Mononuclear cell (primary cell): ENCODE data around the gene CST7. TPM values are rescaled to one million over a fixed set of nuclear protein-coding genes. Genes with fewer than 3 reads are reported as not detected.
"Not testable (repeated sequence)": the region's sequence is repeated elsewhere in the genome, so short reads cannot be mapped to it uniquely, and the experiment has no call there.

Experiments
- H3K27me3 ChIP-seq: 2 replicates; pipeline ENCODE4 v1.6.0; 2011; ENCODE audit warnings: low read length, control low read depth; ENCODE audit not compliant: insufficient read depth
- H3K4me1 ChIP-seq: 2 replicates; pipeline ENCODE4 v1.5.1; 2011; ENCODE audit warnings: mild to moderate bottlenecking, low read length, control low read depth; ENCODE audit not compliant: insufficient read depth
- H3K4me3 ChIP-seq: 2 replicates; pipeline ENCODE4 v1.5.1; 2011; ENCODE audit warnings: mild to moderate bottlenecking, low read length, moderate library complexity
- H3K9me3 ChIP-seq: 2 replicates; pipeline ENCODE4 v1.5.1; 2011; ENCODE audit warnings: low read depth, mild to moderate bottlenecking, control low read depth, low read length
- total RNA-seq: library from RNA; depleted of rRNA; stranded (reverse); fragments of >200 nt; gene quantifications from one replicate; pipeline ENCODE4 v1.2.3, GENCODE V29; 2012

CST7 gene
- total RNA-seq, 1 donor, result 48.1 TPM

DNA sequence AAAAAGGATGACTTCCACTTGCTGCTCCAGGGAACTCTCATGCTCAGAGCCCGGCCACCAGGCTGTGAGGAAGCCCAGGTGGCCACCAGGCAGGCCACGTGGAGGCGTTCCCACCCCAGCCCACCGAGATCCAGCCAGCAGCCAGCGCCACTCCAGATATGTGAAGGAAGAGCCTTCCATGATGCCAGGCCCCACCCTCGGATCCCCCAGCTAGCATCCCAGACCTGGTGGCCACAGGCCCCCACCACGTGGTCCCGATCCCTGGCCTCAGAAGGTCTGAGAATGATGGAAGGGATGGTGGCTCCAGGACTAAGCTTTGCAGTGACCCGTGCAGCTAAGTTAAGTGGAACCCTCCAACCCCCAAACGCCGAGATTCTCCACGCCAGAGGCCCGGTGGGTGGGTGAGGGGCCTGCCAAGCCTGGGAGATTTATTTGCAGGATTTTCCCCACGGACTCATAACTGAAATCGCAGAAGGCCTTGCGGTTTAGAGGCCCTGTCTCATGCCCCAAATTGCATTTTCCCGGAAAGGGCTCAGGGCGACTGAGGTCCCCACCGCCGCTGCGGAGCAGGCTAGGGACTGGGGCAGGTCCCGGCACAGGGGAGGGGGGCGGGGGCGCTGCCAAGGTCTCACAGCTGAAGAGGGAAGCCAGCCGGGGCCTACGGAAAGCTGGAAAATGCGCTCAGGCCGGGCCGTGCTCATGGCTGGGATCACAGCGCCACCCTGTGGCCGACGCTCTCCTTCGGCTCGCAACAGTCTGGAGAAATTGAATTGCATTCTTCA, 31.1 kb upstream of the CST7 start:
- Histone ChIP-seq H3K4me3 (no peak overlapping the region), H3K9me3 (no peaks in the 10 kb centered on the region), H3K27me3 (no peaks in the 10 kb centered on the region), H3K4me1 (peaks cover 7% of the 10 kb centered on the region)

DNA sequence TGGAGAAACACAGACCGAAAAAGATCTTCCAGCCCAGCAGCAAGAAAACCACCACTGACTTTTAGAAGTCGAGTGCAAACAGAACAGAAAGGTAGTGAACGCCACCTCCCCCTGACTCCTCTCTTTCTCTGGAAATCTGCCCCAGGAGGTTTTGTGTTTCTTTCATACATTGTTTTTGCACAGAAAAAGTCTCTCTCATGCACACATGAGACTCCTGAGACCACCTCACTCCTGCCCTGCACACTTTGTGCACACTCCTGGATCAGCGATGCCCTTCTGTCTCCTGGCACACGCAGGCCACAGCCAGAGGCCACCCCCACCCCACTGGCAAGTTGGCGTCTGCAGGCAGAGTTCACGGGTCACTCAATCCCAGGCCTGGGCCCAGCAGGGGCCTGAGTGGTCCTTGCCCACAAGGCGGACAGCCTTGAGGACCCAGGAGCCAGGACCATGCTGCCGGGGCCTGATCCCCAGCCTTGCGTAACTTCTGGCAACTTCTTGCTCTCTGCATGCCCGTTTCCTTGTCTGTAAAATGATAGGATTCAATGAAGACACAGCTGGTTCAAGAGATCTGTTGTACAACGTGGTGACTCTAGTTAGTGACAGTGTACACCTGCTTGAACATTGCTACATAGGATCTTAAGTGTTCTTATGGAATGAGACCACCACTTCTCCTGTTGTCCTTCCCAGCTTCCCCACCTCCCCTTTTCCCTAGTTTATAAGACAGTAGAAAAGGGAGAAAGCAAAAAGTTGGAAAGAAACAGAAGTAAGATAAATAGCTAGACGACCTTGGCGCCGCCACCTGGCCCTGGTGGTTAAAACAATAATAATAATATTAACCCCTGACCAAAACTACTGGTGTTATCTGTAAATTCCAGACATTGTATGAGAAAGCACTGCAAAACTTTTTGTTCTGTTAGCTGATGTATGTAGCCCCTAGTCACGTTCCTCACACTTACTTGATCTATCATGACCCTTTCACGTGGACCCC, 30.2 kb upstream of the CST7 start:
- Histone ChIP-seq H3K4me1 (peaks cover 7% of the 10 kb centered on the region), H3K27me3 (no peaks in the 10 kb centered on the region), H3K4me3 (no peak overlapping the region), H3K9me3 (no peaks in the 10 kb centered on the region)

DNA sequence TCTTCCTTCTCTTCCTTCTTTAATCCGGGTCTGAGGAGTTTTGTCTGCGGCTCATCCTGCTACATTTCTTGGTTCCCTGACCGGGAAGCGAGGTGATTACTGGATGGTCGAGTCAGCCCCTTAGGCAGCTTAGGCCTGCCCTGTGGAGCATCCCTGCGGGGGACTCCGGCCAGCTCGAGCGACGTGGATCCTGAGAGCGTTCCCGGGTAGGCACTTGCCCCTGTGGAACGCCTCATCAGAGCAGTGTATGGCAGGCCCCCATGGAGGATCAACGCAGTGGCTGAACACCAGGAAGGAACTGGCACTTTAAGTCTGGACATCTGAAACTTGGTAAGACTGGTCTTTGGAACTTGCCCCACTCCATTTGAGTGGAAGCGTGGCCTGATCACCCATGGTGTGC, 29.4 kb upstream of the CST7 start:
- not testable (repeated sequence) for H3K9me3 ChIP-seq

DNA sequence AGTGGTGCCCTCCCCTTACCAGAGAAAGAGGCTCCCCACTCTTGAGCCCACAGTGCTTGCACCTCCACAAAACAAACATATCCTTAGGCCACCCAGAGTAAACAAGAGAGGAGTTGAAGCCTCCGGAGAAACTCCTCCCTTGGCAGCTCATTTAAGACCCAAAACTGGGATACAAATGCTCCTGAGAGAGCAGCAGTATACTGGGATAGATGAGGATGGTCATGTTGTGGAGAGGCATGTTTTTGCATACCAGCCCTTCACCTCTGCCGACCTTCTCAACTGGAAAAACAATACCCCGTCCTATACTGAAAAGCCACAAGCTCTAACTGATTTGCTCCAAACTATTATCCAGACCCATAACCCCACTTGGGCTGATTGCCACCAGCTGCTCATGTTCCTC, 28.4 kb upstream of the CST7 start:
- H3K4me1 ChIP-seq, H3K4me3 ChIP-seq, H3K9me3 ChIP-seq, H3K27me3 ChIP-seq: not testable (repeated sequence)

More for the DNA sequence above, 29.4 kb upstream of the CST7 start:
- not testable (repeated sequence) for H3K27me3 ChIP-seq, H3K4me3 ChIP-seq, H3K4me1 ChIP-seq

DNA sequence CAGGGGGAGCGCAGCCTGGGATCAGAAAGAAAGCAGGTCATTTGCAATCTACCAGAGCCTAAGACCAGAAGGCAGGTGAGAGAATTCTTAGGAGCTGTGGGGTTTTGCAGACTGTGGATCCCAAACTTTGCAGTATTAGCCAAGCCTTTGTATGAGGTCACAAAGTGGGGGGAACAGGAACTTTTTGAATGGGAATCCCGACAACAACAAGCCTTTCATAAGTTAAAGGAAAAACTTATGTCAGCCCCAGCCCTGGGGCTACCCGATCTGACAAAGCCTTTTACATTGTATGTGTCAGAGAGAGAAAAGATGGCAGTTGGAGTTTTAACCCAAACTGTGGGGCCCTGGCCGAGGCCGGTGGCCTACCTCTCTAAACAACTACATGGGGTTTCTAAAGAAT, 19.8 kb upstream of the CST7 start:
- H3K9me3 ChIP-seq, H3K4me3 ChIP-seq, H3K27me3 ChIP-seq: not testable (repeated sequence)
- H3K4me1 ChIP-seq, result peaks cover 25% of the 10 kb centered on the region

DNA sequence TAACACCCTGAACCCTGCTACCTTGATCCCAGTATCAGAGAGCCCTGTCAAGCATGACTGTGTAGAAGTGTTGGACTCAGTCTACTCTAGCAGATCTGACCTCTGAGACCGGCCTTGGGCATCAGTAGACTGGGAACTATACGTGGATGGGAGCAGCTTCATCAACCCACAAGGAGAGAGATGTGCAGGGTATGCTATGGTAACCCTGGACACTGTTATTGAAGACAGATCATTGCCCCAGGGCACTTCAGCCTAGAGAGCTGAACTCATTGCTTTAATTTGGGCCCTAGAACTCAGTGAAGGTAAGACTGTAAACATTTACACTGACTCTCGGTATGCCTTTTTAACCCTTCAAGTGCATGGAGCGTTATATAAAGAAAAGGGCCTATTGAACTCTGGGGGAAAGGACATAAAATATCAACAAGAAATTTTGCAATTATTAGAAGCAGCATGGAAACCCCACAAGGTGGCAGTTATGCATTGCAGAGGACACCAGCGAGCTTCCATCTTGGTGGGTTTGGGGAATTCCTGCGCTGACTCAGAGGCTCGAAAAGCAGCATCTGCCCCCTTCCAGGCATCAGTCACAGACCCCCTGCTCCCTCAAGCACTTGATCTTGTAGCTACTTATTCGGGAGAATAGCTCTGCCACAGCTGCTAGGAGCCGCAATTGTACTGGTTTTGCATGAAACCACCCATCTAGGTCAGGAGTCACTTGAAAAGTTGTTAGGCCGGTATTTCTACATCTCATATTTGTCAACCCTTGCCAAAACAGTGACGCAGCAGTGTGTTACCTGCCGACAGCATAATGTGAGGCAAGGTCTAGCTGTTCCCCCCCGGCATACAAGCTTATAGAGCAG, 19.0 kb upstream of the CST7 start:
- H3K4me3 ChIP-seq, result not testable (repeated sequence)

DNA sequence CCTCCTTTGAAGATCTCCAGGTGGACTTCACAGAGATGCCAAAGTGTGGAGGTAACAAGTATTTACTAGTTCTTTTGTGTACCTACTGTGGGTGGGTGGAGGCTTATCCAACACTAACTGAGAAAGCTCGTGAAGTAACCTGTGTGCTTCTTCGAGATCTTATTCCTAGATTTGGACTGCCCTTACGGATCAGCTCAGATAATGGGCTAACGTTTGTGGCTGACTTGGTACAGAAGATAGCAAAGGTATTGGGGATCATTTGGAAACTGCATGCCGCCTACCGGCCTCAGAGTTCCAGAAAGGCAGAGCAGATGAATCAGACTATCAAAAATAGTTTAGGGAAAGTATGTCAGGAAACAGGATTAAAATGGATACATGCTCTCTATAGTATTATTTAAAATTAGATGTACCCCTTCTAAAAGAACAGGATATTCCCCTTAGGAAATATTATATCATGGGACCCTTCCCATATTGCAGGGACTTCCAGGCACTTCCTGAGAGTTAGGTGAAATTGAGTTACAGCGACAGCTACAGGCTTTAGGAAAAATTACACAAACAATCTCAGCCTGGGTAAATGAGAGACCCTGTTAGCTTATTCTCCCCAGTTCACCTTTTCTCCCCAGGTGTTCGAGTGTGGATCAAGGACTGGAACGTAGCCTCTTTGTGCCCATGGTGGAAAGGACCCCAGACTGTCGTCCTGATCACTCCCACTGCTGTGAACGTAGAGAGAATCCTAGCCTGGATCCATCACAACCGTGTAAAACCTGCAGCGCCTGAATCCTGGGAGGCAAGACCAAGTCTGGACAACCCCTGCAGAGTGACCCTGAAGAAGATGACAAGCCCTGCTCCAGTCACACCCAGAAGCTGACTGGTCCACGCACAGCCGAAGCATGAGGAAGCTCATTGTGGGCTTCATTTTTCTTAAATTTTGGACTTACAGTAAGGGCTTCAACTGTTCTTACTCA, 18.1 kb upstream of the CST7 start:
- peaks cover 25% of the 10 kb centered on the region for H3K4me1 ChIP-seq
- not testable (repeated sequence) for H3K4me3 ChIP-seq, H3K27me3 ChIP-seq, H3K9me3 ChIP-seq

More for the DNA sequence above, 19.0 kb upstream of the CST7 start:
- H3K27me3 ChIP-seq, H3K9me3 ChIP-seq: not testable (repeated sequence)
- peaks cover 25% of the 10 kb centered on the region for H3K4me1 ChIP-seq

DNA sequence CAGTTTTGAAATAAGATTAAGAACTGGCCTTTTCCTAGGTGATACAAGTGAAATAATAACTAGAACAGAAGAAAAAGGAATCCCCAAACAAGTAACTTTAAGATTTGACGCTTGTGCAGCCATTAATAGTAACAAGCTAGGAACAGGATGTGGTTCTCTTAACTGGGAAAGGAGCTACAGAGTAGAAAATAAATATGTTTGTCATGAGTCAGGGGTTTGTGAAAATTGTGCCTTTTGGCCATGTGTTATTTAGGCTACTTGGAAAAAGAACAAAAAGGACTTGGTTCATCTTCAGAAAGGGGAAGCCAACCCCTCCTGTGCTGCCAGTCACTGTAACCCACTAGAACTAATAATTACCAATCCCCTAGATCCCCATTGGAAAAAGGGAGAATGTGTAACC, 17.2 kb upstream of the CST7 start:
- H3K4me3 ChIP-seq, H3K27me3 ChIP-seq, H3K9me3 ChIP-seq: not testable (repeated sequence)
- peaks cover 25% of the 10 kb centered on the region for H3K4me1 ChIP-seq

DNA sequence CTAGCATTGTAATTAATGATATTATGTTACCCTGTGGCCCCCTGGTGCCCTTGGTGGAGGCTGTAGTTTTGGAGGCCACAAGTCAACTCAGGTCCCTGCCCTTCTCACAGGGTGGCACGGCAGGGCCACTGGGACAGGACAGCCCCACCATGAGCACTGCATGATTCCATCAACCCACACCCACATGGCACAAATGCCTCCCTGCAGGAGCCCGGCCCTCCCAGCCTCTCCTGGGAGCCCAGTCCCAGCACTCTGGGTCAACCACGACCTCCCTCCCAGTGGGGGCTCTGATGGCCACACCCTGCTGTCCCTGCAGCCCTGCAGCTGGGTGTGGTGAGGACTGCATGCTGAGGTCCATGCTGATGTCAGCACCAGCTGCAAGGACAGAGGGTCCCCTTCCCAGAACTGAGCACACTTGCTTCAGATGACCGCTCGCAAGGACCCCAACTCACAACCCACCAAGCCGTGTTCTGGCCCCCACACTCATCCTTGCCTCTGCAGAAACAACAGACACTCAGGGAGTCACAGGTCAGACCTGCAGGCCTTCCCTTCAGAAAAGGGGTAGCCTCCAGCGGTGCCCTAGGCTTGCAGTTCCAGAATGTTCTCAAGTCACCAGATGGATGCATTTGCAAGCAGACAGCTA, 15.7 kb upstream of the CST7 start:
- H3K27me3 ChIP-seq, result no peaks in the 10 kb centered on the region
- H3K9me3 ChIP-seq, result no peaks in the 10 kb centered on the region
- H3K4me3 ChIP-seq, result no peak overlapping the region
- peaks cover 25% of the 10 kb centered on the region for H3K4me1 ChIP-seq

DNA sequence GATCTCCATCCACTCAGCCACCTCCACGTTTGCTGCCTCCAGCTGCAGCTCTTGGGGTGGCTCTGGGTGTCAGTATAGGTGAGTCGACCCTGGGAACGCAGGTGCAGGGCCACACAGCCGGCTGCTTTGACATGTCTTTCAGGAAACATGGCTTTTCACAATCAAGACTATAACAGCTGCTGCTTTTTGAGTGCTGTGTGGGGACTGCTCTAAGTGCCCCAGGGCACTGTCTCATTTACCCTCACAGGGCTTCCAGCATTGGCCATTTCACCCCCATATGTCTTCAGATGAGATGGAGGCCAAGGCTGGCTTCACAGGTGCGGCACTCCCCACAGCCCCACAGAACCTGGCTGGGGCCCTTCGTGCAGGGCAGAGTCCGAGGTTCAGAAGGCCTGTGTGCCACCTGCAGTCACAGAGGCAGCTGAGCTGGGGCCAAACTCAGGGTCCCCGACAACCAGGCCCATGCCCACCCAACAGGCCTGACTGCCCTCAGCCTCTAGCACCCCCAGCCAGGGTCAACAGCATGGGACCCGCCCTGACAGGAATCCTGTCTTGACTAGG, 14.9 kb upstream of the CST7 start:
- no peaks in the 10 kb centered on the region for H3K9me3 ChIP-seq
- H3K27me3 ChIP-seq, result no peaks in the 10 kb centered on the region
- H3K4me1 ChIP-seq, result peaks cover 25% of the 10 kb centered on the region
- no peak overlapping the region for H3K4me3 ChIP-seq

DNA sequence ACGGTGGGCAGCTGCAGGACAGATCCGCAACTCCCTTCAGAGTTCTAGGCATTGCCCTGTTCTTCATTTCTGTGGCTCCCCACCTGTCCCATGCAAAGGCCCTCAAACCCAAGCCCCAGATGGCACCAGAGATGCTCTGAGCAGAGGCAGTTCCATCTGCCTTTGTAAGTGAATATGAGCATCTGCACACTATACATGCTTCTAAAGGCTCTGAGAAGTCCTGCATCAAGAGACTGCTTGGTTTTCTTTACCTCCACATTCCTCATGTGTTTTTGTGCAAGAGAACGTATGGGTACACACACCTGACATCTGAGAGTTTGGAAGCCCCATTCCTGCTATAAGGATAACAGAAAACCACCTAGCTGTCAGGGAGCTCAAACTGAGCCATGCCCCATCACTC, 14.4 kb upstream of the CST7 start:
- Histone ChIP-seq H3K4me1 (peaks cover 25% of the 10 kb centered on the region), H3K9me3 (no peaks in the 10 kb centered on the region), H3K4me3 (no peak overlapping the region)

DNA sequence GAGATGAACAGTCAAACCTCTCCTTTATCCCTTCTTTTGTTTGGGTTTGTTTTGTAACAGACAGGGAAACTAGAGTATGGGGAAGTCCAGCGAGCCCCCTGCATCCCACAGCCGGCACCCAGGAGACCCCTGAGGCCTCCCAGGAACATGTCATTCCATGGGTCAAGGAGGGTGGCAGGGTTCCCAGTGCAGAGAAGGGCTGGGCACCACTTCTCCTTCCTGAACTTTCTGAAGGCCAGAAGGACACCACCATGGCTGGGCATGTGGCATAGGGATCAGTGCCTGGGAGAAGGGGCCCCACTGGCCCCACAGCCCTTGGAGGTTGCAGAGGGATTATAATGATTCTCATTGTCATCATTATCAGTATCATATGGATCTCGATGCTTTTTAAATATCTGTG, 13.9 kb upstream of the CST7 start:
- Histone ChIP-seq H3K9me3 (no peaks in the 10 kb centered on the region), H3K4me3 (no peak overlapping the region), H3K27me3 (no peaks in the 10 kb centered on the region), H3K4me1 (peaks cover 23% of the 10 kb centered on the region)

More for the DNA sequence above, 14.4 kb upstream of the CST7 start:
- H3K27me3 ChIP-seq, result no peaks in the 10 kb centered on the region

DNA sequence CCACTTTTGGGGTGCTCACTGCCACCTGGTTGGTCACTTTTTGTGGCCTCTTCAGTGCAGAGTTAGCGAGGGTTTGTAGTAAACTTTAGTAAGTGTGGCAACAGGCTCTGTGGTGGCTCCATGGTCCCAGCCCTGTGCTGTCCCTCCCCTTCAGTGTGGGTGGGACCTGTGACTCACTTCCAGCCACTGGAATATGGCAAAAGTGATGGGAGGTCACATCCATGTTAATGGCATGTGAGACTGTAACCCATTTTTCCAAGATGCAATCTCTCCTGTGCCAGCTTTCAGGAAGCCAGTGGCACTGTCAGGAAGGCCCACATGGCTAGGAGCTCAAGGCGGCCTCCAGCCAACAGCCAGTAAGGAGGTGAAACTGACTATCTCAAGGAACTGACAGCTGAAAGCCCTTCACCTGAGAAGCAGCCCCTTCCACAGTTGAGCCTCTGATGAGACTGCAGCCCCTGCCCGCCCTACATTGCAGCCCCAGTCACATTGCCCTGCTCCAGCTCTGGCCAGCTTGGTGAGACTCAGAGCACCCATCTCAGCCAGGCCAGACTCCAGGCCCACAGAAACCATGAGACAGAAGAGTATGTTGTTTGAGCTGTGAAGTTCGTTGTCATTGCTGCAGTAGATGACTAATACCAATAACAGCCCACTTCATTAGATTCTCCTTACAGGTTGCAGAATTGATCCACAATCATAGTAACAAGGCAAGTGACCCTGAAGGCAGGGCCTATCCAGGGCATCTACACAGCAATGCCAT, 13.1 kb upstream of the CST7 start:
- H3K4me1 ChIP-seq, result peaks cover 16% of the 10 kb centered on the region
- H3K4me3 ChIP-seq, result no peak overlapping the region
- H3K9me3 ChIP-seq, result no peaks in the 10 kb centered on the region
- H3K27me3 ChIP-seq, result no peaks in the 10 kb centered on the region
